GM23338 (cell line): ENCODE results near the gene CAMKK2. TPM values are rescaled to one million over a fixed set of nuclear protein-coding genes. Genes with fewer than 3 reads are reported as not detected.
A peak's percentile ranks its signal among the peaks of the same experiment; 100 is the strongest.

ENCODE experiments used
- ATAC-seq: fragments of 200-7000 bp; cut with Tn5 transposase; 3 replicates; pipeline ENCODE4 v1.9.1; 2020
- DNase-seq: peaks from one replicate; pipeline ENCODE4 v3.0.0-alpha.2; 2015; ENCODE audit warnings: low spot score
- H2AFZ ChIP-seq: fragments of 200-600 bp; sonication (generic); 2 replicates; pipeline ENCODE4 v1.8.0; 2016; ENCODE audit warnings: antibody characterized with exemption, mild to moderate bottlenecking, moderate library complexity
- H3F3A ChIP-seq: fragments of 200-600 bp; sonication (generic); replicated peaks from 2 replicates; pipeline ENCODE4 v1.8.0; 2017; ENCODE audit warnings: antibody characterized with exemption, mixed run types, low read depth
- H3K27ac ChIP-seq: fragments of 200-600 bp; sonication (generic); 2 replicates; pipeline ENCODE4 v1.6.1; 2016; ENCODE audit warnings: low read depth
- H3K27me3 ChIP-seq: fragments of 200-600 bp; sonication (generic); 2 replicates; pipeline ENCODE4 v1.8.0; 2016; ENCODE audit warnings: mild to moderate bottlenecking, mixed run types, moderate library complexity; ENCODE audit not compliant: insufficient read depth
- H3K36me3 ChIP-seq: fragments of 200-600 bp; sonication (generic); 2 replicates; pipeline ENCODE4 v1.8.0; 2016; ENCODE audit warnings: mild to moderate bottlenecking; ENCODE audit not compliant: insufficient read depth
- H3K4me1 ChIP-seq: fragments of 200-600 bp; sonication (generic); 2 replicates; pipeline ENCODE4 v1.8.0; 2016; ENCODE audit warnings: mild to moderate bottlenecking, moderate library complexity; ENCODE audit not compliant: insufficient read depth
- H3K4me2 ChIP-seq: fragments of 200-600 bp; sonication (generic); 2 replicates; pipeline ENCODE4 v1.7.1; 2017; ENCODE audit warnings: mixed run types
- H3K4me3 ChIP-seq: fragments of 200-600 bp; sonication (generic); 2 replicates; pipeline ENCODE4 v1.6.1; 2016; ENCODE audit warnings: mixed run types
- H3K79me2 ChIP-seq: fragments of 200-600 bp; sonication (generic); replicated peaks from 2 replicates; pipeline ENCODE4 v1.8.0; 2017; ENCODE audit warnings: mild to moderate bottlenecking; ENCODE audit not compliant: insufficient read depth
- H3K9me2 ChIP-seq: fragments of 200-600 bp; sonication (generic); 2 replicates; pipeline ENCODE4 v1.8.0; 2017; ENCODE audit not compliant: insufficient read depth
- H4K20me1 ChIP-seq: fragments of 200-600 bp; sonication (generic); replicated peaks from 2 replicates; pipeline ENCODE4 v1.8.0; 2017; ENCODE audit warnings: mild to moderate bottlenecking; ENCODE audit not compliant: insufficient read depth
- H3K27ac Mint-ChIP-seq: 2 replicates; pipeline ENCODE4 v1.8.0; 2020; ENCODE audit warnings: inconsistent platforms, mild to moderate bottlenecking, moderate library complexity, mixed read lengths
- H3K27me3 Mint-ChIP-seq: 3 replicates; pipeline ENCODE4 v1.8.0; 2022; ENCODE audit warnings: low read depth, mild to moderate bottlenecking, moderate library complexity, mixed read lengths, inconsistent platforms; ENCODE audit not compliant: insufficient read depth, poor library complexity
- H3K36me3 Mint-ChIP-seq: 3 replicates; pipeline ENCODE4 v1.8.0; 2021; ENCODE audit warnings: low read depth, mild to moderate bottlenecking, inconsistent platforms, moderate library complexity, mixed read lengths
- H3K4me1 Mint-ChIP-seq: 3 replicates; pipeline ENCODE4 v1.8.0; 2020; ENCODE audit warnings: mild to moderate bottlenecking, inconsistent platforms, mixed read lengths
- H3K4me3 Mint-ChIP-seq: 3 replicates; pipeline ENCODE4 v1.8.0; 2021; ENCODE audit warnings: moderate library complexity, mild to moderate bottlenecking, inconsistent platforms, mixed read lengths
- H3K9me3 Mint-ChIP-seq: 3 replicates; pipeline ENCODE4 v1.8.0; 2020; ENCODE audit warnings: moderate library complexity, mild to moderate bottlenecking, inconsistent platforms, mixed read lengths
- CREB1 ChIP-seq: fragments of 250-450 bp; sonication (Bioruptor Pico); IDR thresholded peaks from 2 replicates; pipeline ENCODE4 v1.5.0; 2020; ENCODE audit warnings: low read depth, mild to moderate bottlenecking, moderate library complexity
- CTCF ChIP-seq, 2 experiments: fragments of 200-600 bp in 1 of 2; sonication (generic) in 1 of 2; conservative IDR thresholded peaks; 2 replicates each; pipeline versions ENCODE4 v1.5.1 to v1.6.1; 2016 to 2017; ENCODE audit warnings: antibody characterized with exemption in 2 of 2, low read depth in 2 of 2, mild to moderate bottlenecking in 2 of 2, moderate library complexity in 1 of 2
- EZH2 ChIP-seq: fragments of 200-600 bp; sonication (generic); IDR thresholded peaks from one replicate; pipeline ENCODE4 v1.8.0; 2017; ENCODE audit warnings: antibody characterized with exemption, mild to moderate bottlenecking, low read depth; ENCODE audit not compliant: unreplicated experiment
- JUNB ChIP-seq: IDR thresholded peaks from one replicate; pipeline ENCODE4 v1.6.1; 2016; ENCODE audit warnings: antibody characterized with exemption; ENCODE audit not compliant: unreplicated experiment
- REST ChIP-seq: IDR thresholded peaks from one replicate; pipeline ENCODE4 v1.6.1; 2018; ENCODE audit warnings: antibody characterized with exemption; ENCODE audit not compliant: unreplicated experiment
- STAT1 ChIP-seq: IDR thresholded peaks from one replicate; pipeline ENCODE4 v1.6.1; 2016; ENCODE audit warnings: antibody characterized with exemption; ENCODE audit not compliant: unreplicated experiment
- ZNF114 ChIP-seq: fragments of 250-450 bp; sonication (Bioruptor Pico); IDR thresholded peaks from 2 replicates; pipeline ENCODE4 v1.5.0; 2020; ENCODE audit warnings: mild to moderate bottlenecking, moderate library complexity
- ZNF331 ChIP-seq: fragments of 250-450 bp; sonication (Bioruptor Pico); IDR thresholded peaks from 2 replicates; pipeline ENCODE4 v1.5.0; 2020; ENCODE audit warnings: low read depth, mild to moderate bottlenecking, moderate library complexity
- polyA plus RNA-seq: library from polyadenylated mRNA; unstranded; fragments of >200 nt; fragmentation: Nextera tagmentation; extraction: Ambion mirVana; gene quantifications from 2 replicates; pipeline ENCODE4 v1.2.1, GENCODE V29; 2016
- total RNA-seq: library from RNA; depleted of rRNA; stranded (reverse); fragments of >200 nt; shearing (Covaris generic); gene quantifications from 2 replicates; pipeline ENCODE4 v1.2.3, GENCODE V29; 2014
- TF ChIP-seq, protein P1 (sequence below): IDR thresholded peaks from 2 replicates; pipeline ENCODE4 v1.6.1; 2016; ENCODE audit warnings: antibody characterized with exemption

CAMKK2 gene
- total and polyA plus RNA-seq, 2 experiments from 2014 or later, result 10.3 to 26.4 TPM

- TF ChIP-seq REST (no peak), ZNF331 (CRISPR knock-in tag) (no peak), ZNF114 (CRISPR knock-in tag) (no peak), STAT1 (no peak), CTCF (conservative IDR thresholded peaks at IDR 0.05; ENCODE audit: low read depth in 2 of 2) (no peak)
Measured at GRCh38 chr12:121344506-121344905, 48.0 kb upstream of the CAMKK2 start (continued).

DNA sequence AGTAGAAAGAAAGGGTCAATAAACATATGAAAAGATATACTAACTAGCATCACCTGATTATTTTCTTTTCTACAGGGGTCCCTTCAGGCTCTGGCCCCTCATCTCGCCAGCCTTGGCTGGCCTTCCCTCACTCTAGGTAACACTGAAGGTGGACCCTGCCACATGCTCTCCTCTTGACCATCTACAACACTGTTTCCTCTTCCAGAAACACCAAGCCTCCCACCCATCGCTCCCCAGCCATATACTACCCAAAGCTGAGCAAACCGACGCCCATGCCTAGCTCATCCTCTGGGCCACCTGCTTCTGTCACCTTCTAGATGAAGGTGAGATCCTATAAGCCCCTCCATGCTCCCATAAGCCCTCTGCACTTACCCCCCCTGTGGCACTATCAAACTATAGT, 40.9 kb upstream of the CAMKK2 start:
- H3K27ac Mint-ChIP-seq, result peak overlapping the region; percentile 32; the same call in 1 of the 2 replicates
- Histone ChIP-seq H3F3A (0 out of 2 replicates have a peak, but pooled peaks cover 4% of the 10 kb centered on the region), H4K20me1 (peaks cover 13% of the 10 kb centered on the region), H3K36me3 (peaks cover 37% of the 10 kb centered on the region), H3K9me2 (no peaks in the 10 kb centered on the region), H3K27ac (peak overlapping the region; percentile 51; the same call in 1 of the 2 replicates), H2AFZ (no peak overlapping the region), H3K79me2 (no peaks in the 10 kb centered on the region), H3K4me2 (no peak overlapping the region), H3K27me3 (no peaks in the 10 kb centered on the region), H3K4me1 (0 out of 2 replicates have a peak, but pooled peaks cover 4% of the 10 kb centered on the region), H3K4me3 (no peak overlapping the region)
- ATAC-seq (no peak), DNase-seq (no peak)
- H3K4me3 Mint-ChIP-seq, result no peak overlapping the region
- peaks cover 73% of the 10 kb centered on the region for H3K36me3 Mint-ChIP-seq
- no peaks in the 10 kb centered on the region for H3K27me3 Mint-ChIP-seq
- peaks cover 4% of the 10 kb centered on the region; the same call in 1 of the 3 replicates for H3K4me1 Mint-ChIP-seq
- H3K9me3 Mint-ChIP-seq, result no peaks in the 10 kb centered on the region
- TF ChIP-seq REST (no peak), EZH2 (no peak), CTCF (conservative IDR thresholded peaks at IDR 0.05; ENCODE audit: low read depth in 2 of 2) (no peak), ZNF114 (CRISPR knock-in tag) (no peak), JUNB (no peak), ZNF331 (CRISPR knock-in tag) (no peak), CREB1 (no peak)
- TF ChIP-seq, protein P1, sequence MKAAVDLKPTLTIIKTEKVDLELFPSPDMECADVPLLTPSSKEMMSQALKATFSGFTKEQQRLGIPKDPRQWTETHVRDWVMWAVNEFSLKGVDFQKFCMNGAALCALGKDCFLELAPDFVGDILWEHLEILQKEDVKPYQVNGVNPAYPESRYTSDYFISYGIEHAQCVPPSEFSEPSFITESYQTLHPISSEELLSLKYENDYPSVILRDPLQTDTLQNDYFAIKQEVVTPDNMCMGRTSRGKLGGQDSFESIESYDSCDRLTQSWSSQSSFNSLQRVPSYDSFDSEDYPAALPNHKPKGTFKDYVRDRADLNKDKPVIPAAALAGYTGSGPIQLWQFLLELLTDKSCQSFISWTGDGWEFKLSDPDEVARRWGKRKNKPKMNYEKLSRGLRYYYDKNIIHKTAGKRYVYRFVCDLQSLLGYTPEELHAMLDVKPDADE, result no peak
